WTC11 (cell line): ENCODE data around the gene SPOCK1. TPM values are rescaled to one million over a fixed set of nuclear protein-coding genes. Genes with fewer than 3 reads are reported as not detected.

Experiments
- ATAC-seq: fragments of 200-7000 bp; cut with Tn5 transposase; 2 replicates; pipeline ENCODE4 v1.10.0; 2021; ENCODE audit warnings: mild to moderate bottlenecking, moderate library complexity
- CTCF ChIA-PET: fragments of 300-600 bp; sonication (Branson Sonifier 250); formaldehyde crosslinking; loops from one replicate; lab custom pipeline; 2021; ENCODE audit warnings: antibody characterized with exemption; lab: Charles Lee
- POLR2A ChIA-PET: fragments of 350-600 bp; sonication (Branson Sonifier 250); formaldehyde crosslinking; loops from one replicate; lab custom pipeline; 2021; ENCODE audit warnings: antibody characterized with exemption; lab: Charles Lee
- DNase-seq: peaks from one replicate; pipeline ENCODE4 v3.0.0; 2021; ENCODE audit warnings: low spot score
- H3K27ac Mint-ChIP-seq: 2 replicates; pipeline ENCODE4 v1.8.0; 2021; ENCODE audit warnings: mixed read lengths
- H3K27me3 Mint-ChIP-seq: 2 replicates; pipeline ENCODE4 v1.8.0; 2021; ENCODE audit warnings: low read depth, mild to moderate bottlenecking, moderate library complexity, mixed read lengths
- H3K36me3 Mint-ChIP-seq: 2 replicates; pipeline ENCODE4 v1.8.0; 2021; ENCODE audit warnings: mixed read lengths
- H3K4me1 Mint-ChIP-seq: 2 replicates; pipeline ENCODE4 v1.8.0; 2022; ENCODE audit warnings: mixed read lengths
- H3K4me3 Mint-ChIP-seq: 2 replicates; pipeline ENCODE4 v1.8.0; 2021; ENCODE audit warnings: mild to moderate bottlenecking, moderate library complexity, mixed read lengths
- H3K9me3 Mint-ChIP-seq: 2 replicates; pipeline ENCODE4 v1.8.0; 2021; ENCODE audit warnings: mixed read lengths
- ATF3 ChIP-seq: sonication (generic); formaldehyde crosslinking; conservative IDR thresholded peaks from 2 replicates; pipeline ENCODE4 v1.8.1; 2022; ENCODE audit warnings: mild to moderate bottlenecking, missing genetic modification reagents
- CBFB ChIP-seq: sonication (generic); formaldehyde crosslinking; IDR thresholded peaks from 2 replicates; pipeline ENCODE4 v1.8.1; 2022; ENCODE audit warnings: mild to moderate bottlenecking, low read depth, missing genetic modification reagents
- CREM ChIP-seq: sonication (generic); formaldehyde crosslinking; IDR thresholded peaks from 2 replicates; pipeline ENCODE4 v1.8.1; 2022; ENCODE audit warnings: mild to moderate bottlenecking, missing genetic modification reagents, moderate library complexity
- EMX1 ChIP-seq: fragments of 250-450 bp; sonication (Bioruptor Pico); IDR thresholded peaks from 2 replicates; pipeline ENCODE4 v1.8.0; 2021; ENCODE audit warnings: mild to moderate bottlenecking
- FOXK1 ChIP-seq: sonication (generic); formaldehyde crosslinking; IDR thresholded peaks from 2 replicates; pipeline ENCODE4 v1.8.0; 2022; ENCODE audit warnings: mild to moderate bottlenecking, moderate library complexity, missing genetic modification reagents
- GABPB1 ChIP-seq: sonication (generic); formaldehyde crosslinking; IDR thresholded peaks from 2 replicates; pipeline ENCODE4 v1.8.1; 2023; ENCODE audit warnings: mild to moderate bottlenecking, missing genetic modification reagents
- NFATC4 ChIP-seq: fragments of 250-450 bp; sonication (Bioruptor Pico); IDR thresholded peaks from 2 replicates; pipeline ENCODE4 v1.9.0; 2021; ENCODE audit warnings: mild to moderate bottlenecking
- NFE2L1 ChIP-seq: sonication (generic); formaldehyde crosslinking; IDR thresholded peaks from 2 replicates; pipeline ENCODE4 v1.8.1; 2023; ENCODE audit warnings: missing genetic modification reagents
- NR2C2 ChIP-seq: sonication (generic); formaldehyde crosslinking; IDR thresholded peaks from 2 replicates; pipeline ENCODE4 v1.8.0; 2022; ENCODE audit warnings: mild to moderate bottlenecking, missing genetic modification reagents
- RELA ChIP-seq: sonication (generic); formaldehyde crosslinking; IDR thresholded peaks from 2 replicates; pipeline ENCODE4 v1.8.1; 2022; ENCODE audit warnings: missing genetic modification reagents, mild to moderate bottlenecking, borderline replicate concordance
- SOX15 ChIP-seq: fragments of 250-450 bp; sonication (Bioruptor Pico); IDR thresholded peaks from 2 replicates; pipeline ENCODE4 v1.9.0; 2021; ENCODE audit warnings: mild to moderate bottlenecking
- TCF7 ChIP-seq: sonication (generic); formaldehyde crosslinking; IDR thresholded peaks from 2 replicates; pipeline ENCODE4 v1.8.0; 2022; ENCODE audit warnings: mild to moderate bottlenecking, low read depth, missing genetic modification reagents, moderate library complexity
- ZNF423 ChIP-seq: fragments of 250-450 bp; sonication (Bioruptor Pico); IDR thresholded peaks from 2 replicates; pipeline ENCODE4 v2.1.2; 2022; ENCODE audit warnings: mild to moderate bottlenecking, moderate library complexity
- ZNF425 ChIP-seq: fragments of 250-450 bp; sonication (Bioruptor Pico); conservative IDR thresholded peaks from 2 replicates; pipeline ENCODE4 v1.9.0; 2021; ENCODE audit warnings: mild to moderate bottlenecking
- ZSCAN18 ChIP-seq: fragments of 250-450 bp; sonication (Bioruptor Pico); IDR thresholded peaks from 2 replicates; pipeline ENCODE4 v2.1.2; 2022; ENCODE audit warnings: mild to moderate bottlenecking, moderate library complexity
- total RNA-seq: library from RNA; stranded (reverse); gene quantifications from 3 replicates; pipeline ENCODE4 v1.2.3, GENCODE V29; 2021
- TF ChIP-seq, protein P1 (sequence below): fragments of 200-600 bp; IDR thresholded peaks from 2 replicates; pipeline ENCODE4 v1.8.0; 2022; ENCODE audit warnings: antibody characterized with exemption
- TF ChIP-seq, protein P2 (sequence below): sonication (generic); formaldehyde crosslinking; IDR thresholded peaks from 2 replicates; pipeline ENCODE4 v1.8.1; 2023; ENCODE audit warnings: mild to moderate bottlenecking, missing genetic modification reagents
- TF ChIP-seq, protein P3 (sequence below): fragments of 250-450 bp; sonication (Bioruptor Pico); IDR thresholded peaks from 2 replicates; pipeline ENCODE4 v1.8.0; 2021; ENCODE audit warnings: mild to moderate bottlenecking

Gene SPOCK1
- total RNA-seq, 1 experiment from 2014 or later: 15.2 TPM

- no peak overlapping the region for H3K27ac Mint-ChIP-seq
- peaks cover 25% of the 10 kb centered on the region for H3K4me1 Mint-ChIP-seq
- no peak for DNase-seq
- no peaks in the 10 kb centered on the region for H3K9me3 Mint-ChIP-seq
- ChIA-PET CTCF (interaction anchor here (1.2 kb wide), 1 partner anchor 68 kb away, joined by 3 read pairs; no protein-coding TSS in a partner anchor), POLR2A (no interaction called here)
- no peaks in the 10 kb centered on the region; the same call in 1 of the 2 replicates for H3K27me3 Mint-ChIP-seq
- TF ChIP-seq FOXK1 (CRISPR knock-in tag) (no peak), ATF3 (CRISPR knock-in tag) (no peak), GABPB1 (CRISPR knock-in tag) (no peak), ZSCAN18 (CRISPR knock-in tag) (no peak), ZNF423 (CRISPR knock-in tag) (no peak), CREM (CRISPR knock-in tag) (no peak), RELA (no peak), NR2C2 (CRISPR knock-in tag) (no peak), ZNF425 (CRISPR knock-in tag) (no peak), EMX1 (CRISPR knock-in tag) (no peak), TCF7 (CRISPR knock-in tag) (no peak)
- TF ChIP-seq, protein P1, sequence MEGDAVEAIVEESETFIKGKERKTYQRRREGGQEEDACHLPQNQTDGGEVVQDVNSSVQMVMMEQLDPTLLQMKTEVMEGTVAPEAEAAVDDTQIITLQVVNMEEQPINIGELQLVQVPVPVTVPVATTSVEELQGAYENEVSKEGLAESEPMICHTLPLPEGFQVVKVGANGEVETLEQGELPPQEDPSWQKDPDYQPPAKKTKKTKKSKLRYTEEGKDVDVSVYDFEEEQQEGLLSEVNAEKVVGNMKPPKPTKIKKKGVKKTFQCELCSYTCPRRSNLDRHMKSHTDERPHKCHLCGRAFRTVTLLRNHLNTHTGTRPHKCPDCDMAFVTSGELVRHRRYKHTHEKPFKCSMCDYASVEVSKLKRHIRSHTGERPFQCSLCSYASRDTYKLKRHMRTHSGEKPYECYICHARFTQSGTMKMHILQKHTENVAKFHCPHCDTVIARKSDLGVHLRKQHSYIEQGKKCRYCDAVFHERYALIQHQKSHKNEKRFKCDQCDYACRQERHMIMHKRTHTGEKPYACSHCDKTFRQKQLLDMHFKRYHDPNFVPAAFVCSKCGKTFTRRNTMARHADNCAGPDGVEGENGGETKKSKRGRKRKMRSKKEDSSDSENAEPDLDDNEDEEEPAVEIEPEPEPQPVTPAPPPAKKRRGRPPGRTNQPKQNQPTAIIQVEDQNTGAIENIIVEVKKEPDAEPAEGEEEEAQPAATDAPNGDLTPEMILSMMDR: no peak
- TF ChIP-seq, protein P2, sequence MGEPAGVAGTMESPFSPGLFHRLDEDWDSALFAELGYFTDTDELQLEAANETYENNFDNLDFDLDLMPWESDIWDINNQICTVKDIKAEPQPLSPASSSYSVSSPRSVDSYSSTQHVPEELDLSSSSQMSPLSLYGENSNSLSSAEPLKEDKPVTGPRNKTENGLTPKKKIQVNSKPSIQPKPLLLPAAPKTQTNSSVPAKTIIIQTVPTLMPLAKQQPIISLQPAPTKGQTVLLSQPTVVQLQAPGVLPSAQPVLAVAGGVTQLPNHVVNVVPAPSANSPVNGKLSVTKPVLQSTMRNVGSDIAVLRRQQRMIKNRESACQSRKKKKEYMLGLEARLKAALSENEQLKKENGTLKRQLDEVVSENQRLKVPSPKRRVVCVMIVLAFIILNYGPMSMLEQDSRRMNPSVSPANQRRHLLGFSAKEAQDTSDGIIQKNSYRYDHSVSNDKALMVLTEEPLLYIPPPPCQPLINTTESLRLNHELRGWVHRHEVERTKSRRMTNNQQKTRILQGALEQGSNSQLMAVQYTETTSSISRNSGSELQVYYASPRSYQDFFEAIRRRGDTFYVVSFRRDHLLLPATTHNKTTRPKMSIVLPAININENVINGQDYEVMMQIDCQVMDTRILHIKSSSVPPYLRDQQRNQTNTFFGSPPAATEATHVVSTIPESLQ (CRISPR knock-in tag): no peak
- TF ChIP-seq, protein P3, sequence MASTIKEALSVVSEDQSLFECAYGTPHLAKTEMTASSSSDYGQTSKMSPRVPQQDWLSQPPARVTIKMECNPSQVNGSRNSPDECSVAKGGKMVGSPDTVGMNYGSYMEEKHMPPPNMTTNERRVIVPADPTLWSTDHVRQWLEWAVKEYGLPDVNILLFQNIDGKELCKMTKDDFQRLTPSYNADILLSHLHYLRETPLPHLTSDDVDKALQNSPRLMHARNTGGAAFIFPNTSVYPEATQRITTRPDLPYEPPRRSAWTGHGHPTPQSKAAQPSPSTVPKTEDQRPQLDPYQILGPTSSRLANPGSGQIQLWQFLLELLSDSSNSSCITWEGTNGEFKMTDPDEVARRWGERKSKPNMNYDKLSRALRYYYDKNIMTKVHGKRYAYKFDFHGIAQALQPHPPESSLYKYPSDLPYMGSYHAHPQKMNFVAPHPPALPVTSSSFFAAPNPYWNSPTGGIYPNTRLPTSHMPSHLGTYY (CRISPR knock-in tag): no peak
- no peaks in the 10 kb centered on the region for H3K36me3 Mint-ChIP-seq
- ATAC-seq: no peak
- H3K4me3 Mint-ChIP-seq: no peak overlapping the region
Observed at GRCh38 chr5:137142764-137143605, 356.1 kb downstream of the SPOCK1 start.

- no peaks in the 10 kb centered on the region for H3K36me3 Mint-ChIP-seq
- ATAC-seq (no peak), DNase-seq (no peak)
- ChIA-PET CTCF (interaction anchor here (1.2 kb wide), 1 partner anchor 67 kb away, joined by 3 read pairs; no protein-coding TSS in a partner anchor), POLR2A (no interaction called here)
- no peak overlapping the region for H3K27ac Mint-ChIP-seq
- TF ChIP-seq NFE2L1 (CRISPR knock-in tag): no peak
- TF ChIP-seq TCF7 (CRISPR knock-in tag): no peak
- TF ChIP-seq SOX15 (CRISPR knock-in tag): no peak
- no peak for TF ChIP-seq CBFB
- no peak for TF ChIP-seq NFATC4
- no peak for TF ChIP-seq NR2C2 (CRISPR knock-in tag)
- no peaks in the 10 kb centered on the region for H3K9me3 Mint-ChIP-seq
- H3K4me3 Mint-ChIP-seq: no peak overlapping the region
- peaks cover 22% of the 10 kb centered on the region for H3K4me1 Mint-ChIP-seq
- no peaks in the 10 kb centered on the region; the same call in 1 of the 2 replicates for H3K27me3 Mint-ChIP-seq
Observed at GRCh38 chr5:137142346-137142745, 356.8 kb downstream of the SPOCK1 start.
